HepG2 (cell line): Measurements from ENCODE around the gene ATG7. TPM values are rescaled to one million over a fixed set of nuclear protein-coding genes. Genes with fewer than 3 reads are reported as not detected.

Source experiments
- ATAC-seq: fragments of 200-7000 bp; cut with Tn5 transposase; 3 replicates; pipeline ENCODE4 v1.9.1; 2020; ENCODE audit warnings: mild to moderate bottlenecking, moderate library complexity
- BruUV-seq: library from RNA; stranded (reverse); fragments of 400-500 nt; replicated peaks from 2 replicates; lab custom pipeline; 2021; lab: Mats Ljungman, UMichigan
- CTCF ChIA-PET: fragments of 300-600 bp; formaldehyde crosslinking; extraction: SDS; loops from one replicate; lab custom pipeline; 2021; ENCODE audit warnings: low total read pairs, inconsistent platforms, low intra/inter-chr PET ratio; lab: Yijun Ruan, JAX
- POLR2A ChIA-PET: fragments of 350-600 bp; sonication (Branson Sonifier 250); formaldehyde crosslinking; loops from one replicate; lab custom pipeline; 2020; ENCODE audit warnings: antibody characterized with exemption, inconsistent platforms; lab: Yijun Ruan, JAX
- DNase-seq: peaks from one replicate; pipeline ENCODE4 v3.0.0-alpha.2; 2015; ENCODE audit warnings: low spot score
- FAIRE-seq: peaks from 3 replicates; lab custom pipeline; 2011; peaks lifted over from hg19 to GRCh38; lab: Jason Lieb, UNC
- H2AFZ ChIP-seq: one replicate; pipeline ENCODE4 v1.6.1; 2011; ENCODE audit warnings: low read length, inconsistent platforms
- H3K27ac ChIP-seq: fragments of 300-600 bp; 3 replicates; pipeline ENCODE4 v1.8.0; 2011; ENCODE audit warnings: mixed run types, mild to moderate bottlenecking, mixed read lengths, low read length, inconsistent platforms; ENCODE audit not compliant: insufficient read depth; ENCODE audit errors: extremely low read length
- H3K27me3 ChIP-seq, 2 experiments: fragments of 200-600 bp in 1 of 2; 2 replicates in 1 of 2; 3 replicates in 1 of 2; pipeline versions ENCODE4 v1.6.0 to v1.8.0; 2011; ENCODE audit warnings: low read length in 2 of 2, mild to moderate bottlenecking in 2 of 2, moderate library complexity in 2 of 2, inconsistent platforms in 1 of 2; ENCODE audit not compliant: insufficient read depth in 2 of 2, control insufficient read depth in 1 of 2
- H3K36me3 ChIP-seq, 2 experiments: fragments of 200-600 bp in 1 of 2; replicated peaks in 1 of 2; 2 replicates in 1 of 2; 3 replicates in 1 of 2; pipeline versions ENCODE4 v1.5.1 to v1.8.0; 2011; ENCODE audit warnings: low read length in 2 of 2, inconsistent platforms in 1 of 2; ENCODE audit not compliant: insufficient read depth in 2 of 2, control insufficient read depth in 1 of 2
- H3K4me1 ChIP-seq: 2 replicates; pipeline ENCODE4 v1.5.1; 2012; ENCODE audit warnings: low read length, inconsistent platforms; ENCODE audit not compliant: insufficient read depth
- H3K4me2 ChIP-seq: 2 replicates; pipeline ENCODE4 v1.6.0; 2011; ENCODE audit warnings: low read depth, low read length, inconsistent platforms
- H3K4me3 ChIP-seq, 3 experiments: fragments of 200-600 bp in 1 of 3; sonication (generic), shearing (Covaris generic) in 1 of 3; replicated peaks in 1 of 3; 2 replicates each; pipeline ENCODE4 v1.5.1; 2011 to 2016; ENCODE audit warnings: low read length in 3 of 3, inconsistent platforms in 2 of 3, low read depth in 2 of 3, mild to moderate bottlenecking in 2 of 3, control low read depth in 1 of 3, mixed read lengths in 1 of 3; ENCODE audit not compliant: insufficient read depth in 1 of 3
- H3K79me2 ChIP-seq: one replicate; pipeline ENCODE4 v1.6.1; 2011; ENCODE audit warnings: low read length, inconsistent platforms; ENCODE audit not compliant: insufficient read depth
- H3K9ac ChIP-seq: 2 replicates; pipeline ENCODE4 v1.6.0; 2011; ENCODE audit warnings: mild to moderate bottlenecking, low read depth, low read length, inconsistent platforms; ENCODE audit not compliant: insufficient read depth
- H3K9me3 ChIP-seq: 2 replicates; pipeline ENCODE4 v1.5.1; 2012; ENCODE audit warnings: mild to moderate bottlenecking, low read length
- H4K20me1 ChIP-seq: 2 replicates; pipeline ENCODE4 v1.6.0; 2011; ENCODE audit warnings: inconsistent platforms, mild to moderate bottlenecking, low read length, moderate library complexity; ENCODE audit not compliant: insufficient read depth
- EED ChIP-seq: sonication (generic); formaldehyde crosslinking; IDR thresholded peaks from 2 replicates; pipeline ENCODE4 v1.5.0; 2020; ENCODE audit warnings: mild to moderate bottlenecking, missing genetic modification reagents
- KLF13 ChIP-seq: sonication (generic); formaldehyde crosslinking; IDR thresholded peaks from 2 replicates; pipeline ENCODE4 v1.4.0; 2020; ENCODE audit warnings: mild to moderate bottlenecking, missing genetic modification reagents
- NKX3-1 ChIP-seq: sonication (generic); formaldehyde crosslinking; IDR thresholded peaks from 2 replicates; pipeline ENCODE4 v1.5.0; 2020; ENCODE audit warnings: missing genetic modification reagents
- POLR2AphosphoS5 ChIP-seq: IDR thresholded peaks from 2 replicates; pipeline ENCODE4 v1.6.1; 2012; ENCODE audit warnings: low read depth, low read length
- RARG ChIP-seq: sonication (generic); formaldehyde crosslinking; IDR thresholded peaks from 2 replicates; pipeline ENCODE4 v1.4.0; 2020; ENCODE audit warnings: low read depth, mild to moderate bottlenecking, missing genetic modification reagents
- TEAD3 ChIP-seq: optimal IDR thresholded peaks from 2 replicates; pipeline ENCODE3; 2016; ENCODE audit warnings: borderline replicate concordance
- TGIF2 ChIP-seq: IDR thresholded peaks from 2 replicates; pipeline ENCODE4 v1.6.1; 2016; ENCODE audit warnings: control low read depth, missing compliant biosample characterization
- ZBTB34 ChIP-seq: sonication (generic); formaldehyde crosslinking; IDR thresholded peaks from 2 replicates; pipeline ENCODE4 v1.8.0; 2022; ENCODE audit warnings: mild to moderate bottlenecking, missing genetic modification reagents
- ZBTB7B ChIP-seq: sonication (generic); formaldehyde crosslinking; IDR thresholded peaks from 2 replicates; pipeline ENCODE4 v1.4.0; 2020; ENCODE audit warnings: missing genetic modification reagents
- ZKSCAN8 ChIP-seq: IDR thresholded peaks from 2 replicates; pipeline ENCODE4 v1.6.1; 2016; ENCODE audit warnings: borderline replicate concordance, missing genetic modification reagents, missing compliant biosample characterization
- ZNF569 ChIP-seq: sonication (generic); formaldehyde crosslinking; IDR thresholded peaks from 2 replicates; pipeline ENCODE4 v1.5.0; 2020; ENCODE audit warnings: mild to moderate bottlenecking, missing genetic modification reagents, moderate library complexity, borderline replicate concordance
- ZNF7 ChIP-seq: IDR thresholded peaks from 2 replicates; pipeline ENCODE4 v1.6.1; 2016; ENCODE audit warnings: missing biosample characterization, missing genetic modification reagents
- WGBS: methylation state at CpG from one replicate; pipeline ENCODE4 v1.1.6; 2017; ENCODE audit warnings: low lambda C conversion rate; 5-methylcytosine and 5-hydroxymethylcytosine counted together
- in situ Hi-C: cut with HindIII; loops from 2 replicates; pipeline ENCODE4 v1.10.0; 2017; ENCODE audit warnings: low pct_unique_long_range_greater_than_20kb; ENCODE audit not compliant: extremely low pct_ligation_motif_present
- intact Hi-C: fragments of 100-400 bp; cut with micrococcal nuclease; formaldehyde crosslinking; loops from one replicate; pipeline ENCODE4 v1.10.0; 2022; ENCODE audit not compliant: unreplicated experiment
- polyA plus RNA-seq, 8 experiments: library from polyadenylated mRNA; depleted of rRNA in 3 of 8; stranded (reverse) in 7 of 8; unstranded in 1 of 8; fragments of >200 nt; fragmentation: Illumina TruSeq in 4 of 8; extraction: Trizol in 4 of 8; gene quantifications; 2 replicates each; pipeline versions ENCODE4 v1.2.1 to v1.2.3, GENCODE V29; 2011 to 2016; ENCODE audit warnings: low read depth in 4 of 8, missing spikeins in 1 of 8, mixed read lengths in 1 of 8; ENCODE audit not compliant: insufficient read depth in 1 of 8
- total RNA-seq, 5 experiments: library from RNA; depleted of rRNA; stranded (reverse); fragments of >200 nt; fragmentation: Illumina TruSeq; extraction: Trizol; gene quantifications; 2 replicates each; pipeline ENCODE4 v1.2.3, GENCODE V29; 2016; ENCODE audit warnings: low read depth in 1 of 5
- TF ChIP-seq, protein P1 (sequence below): sonication (generic); formaldehyde crosslinking; IDR thresholded peaks from 2 replicates; pipeline ENCODE4 v1.4.0; 2020; ENCODE audit warnings: mild to moderate bottlenecking, missing genetic modification reagents, borderline replicate concordance
- TF ChIP-seq, protein P2 (sequence below), 2 experiments: sonication (generic) in 1 of 2; formaldehyde crosslinking in 1 of 2; IDR thresholded peaks; 2 replicates each; pipeline versions ENCODE4 v1.4.0 to v1.6.1; 2016 to 2020; ENCODE audit warnings: borderline replicate concordance in 1 of 2, low read depth in 1 of 2, mild to moderate bottlenecking in 1 of 2, missing genetic modification reagents in 1 of 2

Gene ATG7
- total and polyA plus RNA-seq, 2 of the 13 experiments (the other 11 are each of a cell fraction or from before 2014, with no cell fraction given) = 7.8 to 22.1 TPM

DNA sequence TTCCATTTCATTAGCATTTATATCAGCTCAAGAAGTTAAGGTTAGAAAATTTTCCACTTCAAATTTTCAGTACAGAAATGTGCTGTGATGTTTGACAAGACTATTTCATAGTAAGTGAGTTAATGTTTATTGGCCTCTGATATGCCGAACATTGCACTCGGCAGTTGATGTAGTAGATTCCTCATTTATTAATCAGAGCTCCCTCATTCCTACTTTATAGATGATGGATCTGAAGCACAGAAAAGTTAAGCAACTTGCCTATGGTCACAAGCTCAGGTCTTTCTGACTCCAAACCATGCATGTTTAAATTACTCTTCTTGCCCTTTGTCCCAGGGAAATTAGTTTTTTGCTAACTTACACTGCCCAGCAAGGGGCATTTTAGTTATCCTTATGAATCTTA lies 92.0 kb downstream of the ATG7 start:
- ATAC-seq = no peak
- Histone ChIP-seq H3K4me1 (peaks cover 24% of the 10 kb centered on the region), H4K20me1 (no peaks in the 10 kb centered on the region), H3K27me3 (no peaks in the 10 kb centered on the region), H3K27ac (no peak overlapping the region), H2AFZ (no peak overlapping the region), H3K4me2 (no peak overlapping the region), H3K36me3 (peaks cover 1 to 26% of the 10 kb centered on the region in 2 experiments; a peak in 4 of 5 replicates), H3K9ac (no peak overlapping the region), H3K79me2 (no peaks in the 10 kb centered on the region), H3K4me3 (no peak overlapping the region), H3K9me3 (no peaks in the 10 kb centered on the region)
- DNase-seq = no peak
- no TSS peak for BruUV-seq
- in situ Hi-C loops (no loop called here), intact Hi-C loops (no loop called here)
- ChIA-PET CTCF (no interaction called here), POLR2A (no interaction called here)
- no peak for FAIRE-seq
- 100% methylated on average over 2 of the region's 2 CpGs for WGBS
- TF ChIP-seq TGIF2 (CRISPR knock-in tag) (no peak), TEAD3 (no peak), ZNF569 (CRISPR knock-in tag) (no peak), ZNF7 (CRISPR knock-in tag) (no peak), ZKSCAN8 (no peak), ZBTB7B (CRISPR knock-in tag) (no peak), RARG (CRISPR knock-in tag) (no peak), POLR2AphosphoS5 (no peak), NKX3-1 (CRISPR knock-in tag) (no peak), ZBTB34 (no peak), KLF13 (CRISPR knock-in tag) (no peak), EED (CRISPR knock-in tag) (no peak)
- TF ChIP-seq, protein P1, sequence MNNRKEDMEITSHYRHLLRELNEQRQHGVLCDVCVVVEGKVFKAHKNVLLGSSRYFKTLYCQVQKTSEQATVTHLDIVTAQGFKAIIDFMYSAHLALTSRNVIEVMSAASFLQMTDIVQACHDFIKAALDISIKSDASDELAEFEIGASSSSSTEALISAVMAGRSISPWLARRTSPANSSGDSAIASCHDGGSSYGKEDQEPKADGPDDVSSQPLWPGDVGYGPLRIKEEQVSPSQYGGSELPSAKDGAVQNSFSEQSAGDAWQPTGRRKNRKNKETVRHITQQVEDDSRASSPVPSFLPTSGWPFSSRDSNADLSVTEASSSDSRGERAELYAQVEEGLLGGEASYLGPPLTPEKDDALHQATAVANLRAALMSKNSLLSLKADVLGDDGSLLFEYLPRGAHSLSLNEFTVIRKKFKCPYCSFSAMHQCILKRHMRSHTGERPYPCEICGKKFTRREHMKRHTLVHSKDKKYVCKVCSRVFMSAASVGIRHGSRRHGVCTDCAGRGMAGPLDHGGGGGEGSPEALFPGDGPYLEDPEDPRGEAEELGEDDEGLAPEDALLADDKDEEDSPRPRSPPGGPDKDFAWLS = no peak
- TF ChIP-seq, protein P2, sequence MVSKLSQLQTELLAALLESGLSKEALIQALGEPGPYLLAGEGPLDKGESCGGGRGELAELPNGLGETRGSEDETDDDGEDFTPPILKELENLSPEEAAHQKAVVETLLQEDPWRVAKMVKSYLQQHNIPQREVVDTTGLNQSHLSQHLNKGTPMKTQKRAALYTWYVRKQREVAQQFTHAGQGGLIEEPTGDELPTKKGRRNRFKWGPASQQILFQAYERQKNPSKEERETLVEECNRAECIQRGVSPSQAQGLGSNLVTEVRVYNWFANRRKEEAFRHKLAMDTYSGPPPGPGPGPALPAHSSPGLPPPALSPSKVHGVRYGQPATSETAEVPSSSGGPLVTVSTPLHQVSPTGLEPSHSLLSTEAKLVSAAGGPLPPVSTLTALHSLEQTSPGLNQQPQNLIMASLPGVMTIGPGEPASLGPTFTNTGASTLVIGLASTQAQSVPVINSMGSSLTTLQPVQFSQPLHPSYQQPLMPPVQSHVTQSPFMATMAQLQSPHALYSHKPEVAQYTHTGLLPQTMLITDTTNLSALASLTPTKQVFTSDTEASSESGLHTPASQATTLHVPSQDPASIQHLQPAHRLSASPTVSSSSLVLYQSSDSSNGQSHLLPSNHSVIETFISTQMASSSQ (IDR thresholded peaks at IDR 0.05; ENCODE audit: low read depth) = no peak
- TF ChIP-seq, protein P2 (CRISPR knock-in tag; IDR thresholded peaks at IDR 0.05; ENCODE audit: borderline replicate concordance) = no peak
